D721Med (cell line): ENCODE data around the gene NINJ2.
"Not testable (repeated sequence)": the region's sequence is repeated elsewhere in the genome, so short reads cannot be mapped to it uniquely, and the experiment has no call there.

Experiments
- DNase-seq: peaks from one replicate; pipeline ENCODE4 v3.0.0; 2011; ENCODE audit warnings: low spot score; ENCODE audit not compliant: insufficient read length
- FAIRE-seq: peaks from 2 replicates; lab custom pipeline; 2011; peaks lifted over from hg19 to GRCh38; lab: Jason Lieb, UNC
- TF ChIP-seq, protein P1 (sequence below): IDR thresholded peaks from 2 replicates; pipeline ENCODE4 v1.5.1; 2012; ENCODE audit warnings: mild to moderate bottlenecking, control low read depth; ENCODE audit not compliant: insufficient read depth; ENCODE audit errors: missing control alignments

Gene NINJ2

DNA sequence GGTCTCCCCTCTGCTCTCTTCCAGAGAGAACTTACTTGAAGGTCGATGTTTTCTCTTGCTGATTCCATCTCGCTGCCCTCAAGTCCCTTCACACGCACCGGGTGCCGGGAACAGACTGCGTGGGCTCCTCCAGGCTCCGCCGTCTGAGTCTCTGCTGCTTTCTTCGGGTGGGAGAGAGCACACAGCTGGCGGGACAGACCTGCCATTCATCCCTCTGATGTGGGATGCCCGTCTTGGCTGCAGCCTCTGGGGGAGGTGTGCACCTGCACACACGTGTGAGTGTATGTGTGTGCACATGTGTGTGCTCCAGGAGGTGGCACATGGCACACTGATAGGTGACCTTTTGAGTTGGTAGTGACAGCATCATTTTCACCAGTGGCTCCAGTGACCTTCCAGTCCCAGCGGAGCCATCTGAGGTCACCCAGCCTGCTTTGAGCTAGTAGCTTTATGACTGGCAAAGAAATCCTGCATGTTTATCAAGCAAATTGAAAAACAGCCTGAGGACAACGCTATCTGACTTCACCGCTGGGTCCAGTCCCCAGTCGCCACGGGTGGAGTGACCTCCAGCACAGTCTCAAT is at the start of gene NINJ2:
Gene NINJ2 (minus strand): TSS at position 153 of the 579 bp plus-strand sequence. CDS start 85 bp downstream, at position 68.
- no peak for FAIRE-seq
- TF ChIP-seq, protein P1, sequence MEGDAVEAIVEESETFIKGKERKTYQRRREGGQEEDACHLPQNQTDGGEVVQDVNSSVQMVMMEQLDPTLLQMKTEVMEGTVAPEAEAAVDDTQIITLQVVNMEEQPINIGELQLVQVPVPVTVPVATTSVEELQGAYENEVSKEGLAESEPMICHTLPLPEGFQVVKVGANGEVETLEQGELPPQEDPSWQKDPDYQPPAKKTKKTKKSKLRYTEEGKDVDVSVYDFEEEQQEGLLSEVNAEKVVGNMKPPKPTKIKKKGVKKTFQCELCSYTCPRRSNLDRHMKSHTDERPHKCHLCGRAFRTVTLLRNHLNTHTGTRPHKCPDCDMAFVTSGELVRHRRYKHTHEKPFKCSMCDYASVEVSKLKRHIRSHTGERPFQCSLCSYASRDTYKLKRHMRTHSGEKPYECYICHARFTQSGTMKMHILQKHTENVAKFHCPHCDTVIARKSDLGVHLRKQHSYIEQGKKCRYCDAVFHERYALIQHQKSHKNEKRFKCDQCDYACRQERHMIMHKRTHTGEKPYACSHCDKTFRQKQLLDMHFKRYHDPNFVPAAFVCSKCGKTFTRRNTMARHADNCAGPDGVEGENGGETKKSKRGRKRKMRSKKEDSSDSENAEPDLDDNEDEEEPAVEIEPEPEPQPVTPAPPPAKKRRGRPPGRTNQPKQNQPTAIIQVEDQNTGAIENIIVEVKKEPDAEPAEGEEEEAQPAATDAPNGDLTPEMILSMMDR, result no peak
- no peak for DNase-seq

GRCh38 chr12:712172-712863 is 49.1 kb upstream of the NINJ2 start:
- TF ChIP-seq, protein P1, result no peak
- FAIRE-seq (no peak), DNase-seq (no peak)

DNA sequence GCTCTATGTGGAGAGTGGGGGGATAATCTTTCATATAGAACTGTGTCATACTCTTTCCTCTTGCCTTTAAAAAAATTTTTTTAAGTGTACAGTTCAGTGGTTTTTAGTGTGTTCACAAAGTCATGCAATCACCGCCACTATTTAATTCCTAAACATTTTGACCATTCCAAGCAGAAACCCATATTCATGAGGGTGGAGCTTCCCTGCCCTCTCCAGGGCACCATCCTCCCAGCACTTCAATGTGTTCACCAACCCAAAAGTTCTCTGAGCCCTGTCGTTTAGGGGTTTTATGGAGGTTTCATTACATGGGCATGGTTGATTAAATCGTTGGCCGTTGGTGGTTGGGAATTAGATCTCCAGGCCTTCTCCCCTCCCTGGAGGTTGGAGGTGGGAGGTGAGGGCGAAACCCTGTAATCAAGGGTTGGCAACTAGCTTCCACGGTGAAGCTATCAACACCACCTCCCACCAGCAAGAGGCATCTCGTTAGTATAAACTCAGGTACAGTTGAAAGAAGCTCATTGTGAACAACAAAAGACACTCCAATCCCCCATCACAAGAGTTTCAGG is 46.3 kb upstream of the NINJ2 start:
- FAIRE-seq, result no peak
- DNase-seq, result no peak
- TF ChIP-seq, protein P1, result no peak

DNA sequence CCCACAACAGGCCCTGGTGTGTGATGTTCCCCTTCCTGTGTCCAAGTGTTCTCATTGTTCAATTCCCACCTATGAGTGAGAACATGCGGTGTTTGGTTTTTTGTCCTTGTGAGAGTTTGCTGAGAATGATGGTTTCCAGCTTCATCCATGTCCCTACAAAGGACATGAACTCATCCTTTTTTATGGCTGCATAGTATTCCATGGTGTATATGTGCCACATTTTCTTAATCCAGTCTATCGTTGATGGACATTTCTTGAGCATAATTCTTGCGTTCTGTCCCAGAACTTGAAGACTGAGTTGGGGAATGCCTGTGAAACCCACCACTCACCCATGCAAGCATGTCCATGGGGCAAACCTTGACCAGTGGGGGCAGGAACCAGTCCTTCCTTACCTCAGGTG is 44.8 kb upstream of the NINJ2 start:
- FAIRE-seq, result not testable (repeated sequence)

GRCh38 chr12:704516-705242 is 41.4 kb upstream of the NINJ2 start:
- TF ChIP-seq, protein P1, result no peak
- no peak for FAIRE-seq
- no peak for DNase-seq

More for the DNA sequence above, 44.8 kb upstream of the NINJ2 start:
- DNase-seq, result not testable (repeated sequence)

DNA sequence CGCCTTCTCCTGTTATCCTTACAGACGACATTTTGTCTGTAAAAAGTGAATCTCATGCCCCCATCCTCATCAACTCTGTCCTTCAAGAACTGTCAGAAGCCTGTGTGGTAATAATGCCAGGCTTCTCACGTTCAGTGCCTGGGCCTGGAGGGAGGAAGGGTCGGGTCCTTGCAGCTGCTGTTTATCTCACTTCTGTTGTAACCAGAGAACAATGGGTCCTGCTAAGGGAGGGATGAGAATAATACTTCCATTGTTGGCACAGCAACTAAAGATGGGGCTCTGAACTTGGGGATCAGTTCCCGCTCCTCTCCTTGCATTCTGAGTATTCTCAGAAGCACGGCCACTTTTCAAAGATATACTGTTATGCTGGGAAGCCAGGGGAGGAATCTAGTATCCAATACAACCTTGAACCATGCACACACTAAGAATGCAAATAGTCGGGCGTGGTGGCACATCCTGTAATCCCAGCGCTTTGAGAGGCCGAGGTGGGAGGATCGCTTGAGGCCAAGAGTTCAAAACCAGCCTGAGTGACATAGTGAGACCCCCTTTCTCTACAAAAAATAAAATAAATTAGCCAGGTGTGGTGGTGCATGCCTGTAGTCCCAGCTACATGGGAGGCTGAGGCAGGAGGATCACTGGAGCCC is 38.8 kb upstream of the NINJ2 start:
- DNase-seq, result no peak
- no peak for FAIRE-seq
- TF ChIP-seq, protein P1, result no peak

DNA sequence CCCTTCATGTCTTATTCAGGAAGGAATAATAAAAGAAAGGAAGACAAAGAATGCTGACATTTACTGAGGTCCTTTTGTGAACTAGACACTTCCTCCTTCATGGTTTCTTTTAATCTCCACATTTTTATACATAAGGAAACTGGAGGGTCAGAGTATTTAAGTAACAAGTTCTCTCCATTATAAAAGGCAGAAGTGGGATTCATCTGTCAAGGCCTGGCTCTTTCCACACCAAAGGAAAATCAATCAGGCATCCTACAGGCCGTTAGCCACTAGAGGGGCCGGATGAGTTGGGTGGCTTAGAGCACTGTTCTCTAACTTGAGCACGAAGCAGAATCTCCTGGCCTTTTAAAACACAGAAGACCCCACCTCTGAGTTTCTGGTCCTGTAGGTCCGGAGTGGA is 36.8 kb upstream of the NINJ2 start:
- FAIRE-seq, result no peak
- TF ChIP-seq, protein P1, result no peak

GRCh38 chr12:698222-698621 is 35.0 kb upstream of the NINJ2 start:
- not testable (repeated sequence) for FAIRE-seq

More for the DNA sequence above, 36.8 kb upstream of the NINJ2 start:
- DNase-seq, result no peak

More at GRCh38 chr12:698222-698621, 35.0 kb upstream of the NINJ2 start:
- not testable (repeated sequence) for DNase-seq
